ENCODE results near the gene KCNK5. TPM values are rescaled to one million over a fixed set of nuclear protein-coding genes. Genes with fewer than 3 reads are reported as not detected.

KCNK5 gene
- total and polyA plus RNA-seq, 2 donors (not counting 3 experiments of a cell fraction or from before 2014, with no cell fraction given) = not detected

DNA sequence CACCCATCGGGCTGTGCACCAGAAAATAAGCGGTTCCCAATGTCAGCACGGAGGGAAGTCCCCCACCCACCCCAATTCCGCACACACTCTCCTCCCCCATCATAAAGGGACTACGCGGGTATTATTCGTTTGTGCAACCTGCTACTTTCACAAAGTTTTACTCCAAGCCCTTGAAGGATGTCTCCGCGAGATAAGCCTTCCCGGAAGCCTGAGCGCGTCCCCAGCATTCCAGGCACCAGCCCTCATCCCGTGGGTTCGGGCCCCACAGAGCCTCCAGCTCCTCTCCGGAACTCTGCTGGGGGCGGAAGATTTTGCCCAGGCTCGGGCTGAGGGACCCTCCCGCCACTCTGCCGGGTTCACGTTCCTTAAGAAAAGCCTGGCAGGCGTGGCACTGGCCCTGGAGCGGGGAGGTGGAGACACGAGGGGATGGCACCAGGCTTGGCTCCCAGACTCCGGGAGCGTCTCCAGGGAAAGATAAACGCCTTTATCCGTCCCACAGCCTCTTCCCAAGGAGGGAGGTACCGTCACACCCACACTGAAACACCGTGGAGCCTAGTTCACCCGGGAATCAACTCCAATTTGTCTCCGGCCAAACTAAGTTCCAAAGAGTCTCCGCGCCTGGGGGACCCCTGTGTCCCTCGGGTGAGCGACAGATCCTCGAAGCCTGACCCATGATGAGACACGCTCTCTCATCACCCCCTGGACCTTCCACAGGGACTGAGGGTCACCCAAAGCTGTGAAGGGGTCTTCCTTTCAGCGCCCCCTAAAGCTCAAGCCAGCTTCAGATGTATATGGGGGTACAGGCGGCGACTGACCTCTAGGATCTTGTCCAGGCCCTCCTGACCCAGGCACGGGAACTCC lies 934 bp downstream of the KCNK5 start:
- no peaks in the 10 kb centered on the region for H3K9me1 ChIP-seq (replicated peaks; ENCODE audit: control insufficient read depth, extremely low read depth, insufficient read depth, low read length)
- no peaks in the 10 kb centered on the region for H3K79me2 ChIP-seq (ENCODE audit: control insufficient read depth, insufficient read depth, low read length)
- H3K9me3 ChIP-seq (replicated peaks; ENCODE audit: control insufficient read depth, insufficient read depth, low read length) = no peaks in the 10 kb centered on the region
- no peak overlapping the region for H3K4me2 ChIP-seq (ENCODE audit: insufficient read depth, low read length)
- H3K36me3 ChIP-seq (ENCODE audit: control insufficient read depth in 2 of 2, extremely low read depth in 1 of 2, insufficient read depth in 2 of 2, low read length in 2 of 2) = no peaks in the 10 kb centered on the region
- BruUV-seq (replicated peaks) = no TSS peak
- dilution Hi-C loops (cut with MboI; ENCODE audit: extremely low pct_ligation_motif_present, low sequenced_read_pairs) = no loop called here
- peaks cover 13 to 23% of the 10 kb centered on the region in 2 experiments for H3K27me3 ChIP-seq (ENCODE audit: control insufficient read depth in 2 of 2, insufficient read depth in 2 of 2, low read length in 2 of 2)
- ChIA-PET CTCF (interaction anchor here (0.7 kb wide), 1 partner anchor 8 kb away, joined by 3 read pairs; no protein-coding TSS in a partner anchor), POLR2A (no interaction called here)
- no peak overlapping the region for H2AFZ ChIP-seq (ENCODE audit: low read depth, low read length)
- intact Hi-C loops (cut with micrococcal nuclease) = no loop called here
- DNase-seq (ENCODE audit: low read depth, low spot score) (no peak), FAIRE-seq (no peak)
- H4K20me1 ChIP-seq (replicated peaks; ENCODE audit: control insufficient read depth, extremely low read depth, insufficient read depth, low read length) = no peaks in the 10 kb centered on the region
- no peak overlapping the region for H3K27ac ChIP-seq (ENCODE audit: insufficient read depth, low read depth, low read length)
- no peak for TF ChIP-seq POLR2A (IDR thresholded peaks at IDR 0.05; ENCODE audit: low read depth, low read length)
- no peak for TF ChIP-seq GATA2 (IDR thresholded peaks at IDR 0.05; ENCODE audit: insufficient read depth, insufficient read length, low read depth, low read length)
- TF ChIP-seq POLR2AphosphoS5 (IDR thresholded peaks at IDR 0.05; ENCODE audit: insufficient read depth, low read depth, low read length) = no peak
- no peak for TF ChIP-seq JUN (IDR thresholded peaks at IDR 0.05; ENCODE audit: borderline replicate concordance, insufficient read depth, insufficient read length, low read depth)
- no peak for TF ChIP-seq FOS (IDR thresholded peaks at IDR 0.05; ENCODE audit: borderline replicate concordance, insufficient read depth, low read length)
- TF ChIP-seq, protein P1, sequence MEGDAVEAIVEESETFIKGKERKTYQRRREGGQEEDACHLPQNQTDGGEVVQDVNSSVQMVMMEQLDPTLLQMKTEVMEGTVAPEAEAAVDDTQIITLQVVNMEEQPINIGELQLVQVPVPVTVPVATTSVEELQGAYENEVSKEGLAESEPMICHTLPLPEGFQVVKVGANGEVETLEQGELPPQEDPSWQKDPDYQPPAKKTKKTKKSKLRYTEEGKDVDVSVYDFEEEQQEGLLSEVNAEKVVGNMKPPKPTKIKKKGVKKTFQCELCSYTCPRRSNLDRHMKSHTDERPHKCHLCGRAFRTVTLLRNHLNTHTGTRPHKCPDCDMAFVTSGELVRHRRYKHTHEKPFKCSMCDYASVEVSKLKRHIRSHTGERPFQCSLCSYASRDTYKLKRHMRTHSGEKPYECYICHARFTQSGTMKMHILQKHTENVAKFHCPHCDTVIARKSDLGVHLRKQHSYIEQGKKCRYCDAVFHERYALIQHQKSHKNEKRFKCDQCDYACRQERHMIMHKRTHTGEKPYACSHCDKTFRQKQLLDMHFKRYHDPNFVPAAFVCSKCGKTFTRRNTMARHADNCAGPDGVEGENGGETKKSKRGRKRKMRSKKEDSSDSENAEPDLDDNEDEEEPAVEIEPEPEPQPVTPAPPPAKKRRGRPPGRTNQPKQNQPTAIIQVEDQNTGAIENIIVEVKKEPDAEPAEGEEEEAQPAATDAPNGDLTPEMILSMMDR (IDR thresholded peaks at IDR 0.05; ENCODE audit: extremely low read depth in 1 of 2, insufficient read depth in 1 of 2, low read depth in 1 of 2, low read length in 2 of 2) = no peak
- no peak for TF ChIP-seq MYC (IDR thresholded peaks at IDR 0.05; ENCODE audit: low read depth, low read length)
- TF ChIP-seq EZH2 (IDR thresholded peaks at IDR 0.05; ENCODE audit: borderline replicate concordance, low read depth, low read length, severe bottlenecking) = no peak
- TF ChIP-seq, protein P2, sequence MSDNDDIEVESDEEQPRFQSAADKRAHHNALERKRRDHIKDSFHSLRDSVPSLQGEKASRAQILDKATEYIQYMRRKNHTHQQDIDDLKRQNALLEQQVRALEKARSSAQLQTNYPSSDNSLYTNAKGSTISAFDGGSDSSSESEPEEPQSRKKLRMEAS (IDR thresholded peaks at IDR 0.05; ENCODE audit: insufficient read depth, insufficient read length) = no peak
- no peaks in the 10 kb centered on the region for H3K4me1 ChIP-seq (ENCODE audit: control insufficient read depth, extremely low read depth, insufficient read depth, low read length)
- H3K4me3 ChIP-seq (replicated peaks in 1 of 3; ENCODE audit: insufficient read depth in 1 of 3, low read depth in 1 of 3, low read length in 3 of 3) = no peak overlapping the region
- no peak overlapping the region for H3K9ac ChIP-seq (replicated peaks; ENCODE audit: extremely low read depth, insufficient read depth, low read length)
